HepG2 (cell line): ENCODE results near the gene MAP7D3. TPM values are rescaled to one million over a fixed set of nuclear protein-coding genes. Genes with fewer than 3 reads are reported as not detected.

Experiments used
- ATAC-seq: fragments of 200-7000 bp; cut with Tn5 transposase; 3 replicates; pipeline ENCODE4 v1.9.1; 2020; ENCODE audit warnings: mild to moderate bottlenecking, moderate library complexity
- BruUV-seq: library from RNA; stranded (reverse); fragments of 400-500 nt; replicated peaks from 2 replicates; lab custom pipeline; 2021; lab: Mats Ljungman, UMichigan
- CTCF ChIA-PET: fragments of 300-600 bp; formaldehyde crosslinking; extraction: SDS; loops from one replicate; lab custom pipeline; 2021; ENCODE audit warnings: low total read pairs, inconsistent platforms, low intra/inter-chr PET ratio; lab: Yijun Ruan, JAX
- POLR2A ChIA-PET: fragments of 350-600 bp; sonication (Branson Sonifier 250); formaldehyde crosslinking; loops from one replicate; lab custom pipeline; 2020; ENCODE audit warnings: antibody characterized with exemption, inconsistent platforms; lab: Yijun Ruan, JAX
- DNase-seq: peaks from one replicate; pipeline ENCODE4 v3.0.0-alpha.2; 2015; ENCODE audit warnings: low spot score
- FAIRE-seq: peaks from 3 replicates; lab custom pipeline; 2011; peaks lifted over from hg19 to GRCh38; lab: Jason Lieb, UNC
- H2AFZ ChIP-seq: one replicate; pipeline ENCODE4 v1.6.1; 2011; ENCODE audit warnings: low read length, inconsistent platforms
- H3K27ac ChIP-seq: fragments of 300-600 bp; 3 replicates; pipeline ENCODE4 v1.8.0; 2011; ENCODE audit warnings: mixed run types, mild to moderate bottlenecking, mixed read lengths, low read length, inconsistent platforms; ENCODE audit not compliant: insufficient read depth; ENCODE audit errors: extremely low read length
- H3K27me3 ChIP-seq, 2 experiments: fragments of 200-600 bp in 1 of 2; 2 replicates in 1 of 2; 3 replicates in 1 of 2; pipeline versions ENCODE4 v1.6.0 to v1.8.0; 2011; ENCODE audit warnings: low read length in 2 of 2, mild to moderate bottlenecking in 2 of 2, moderate library complexity in 2 of 2, inconsistent platforms in 1 of 2; ENCODE audit not compliant: insufficient read depth in 2 of 2, control insufficient read depth in 1 of 2
- H3K36me3 ChIP-seq, 2 experiments: fragments of 200-600 bp in 1 of 2; replicated peaks in 1 of 2; 2 replicates in 1 of 2; 3 replicates in 1 of 2; pipeline versions ENCODE4 v1.5.1 to v1.8.0; 2011; ENCODE audit warnings: low read length in 2 of 2, inconsistent platforms in 1 of 2; ENCODE audit not compliant: insufficient read depth in 2 of 2, control insufficient read depth in 1 of 2
- H3K4me1 ChIP-seq: 2 replicates; pipeline ENCODE4 v1.5.1; 2012; ENCODE audit warnings: low read length, inconsistent platforms; ENCODE audit not compliant: insufficient read depth
- H3K4me2 ChIP-seq: 2 replicates; pipeline ENCODE4 v1.6.0; 2011; ENCODE audit warnings: low read depth, low read length, inconsistent platforms
- H3K4me3 ChIP-seq, 3 experiments: fragments of 200-600 bp in 1 of 3; sonication (generic), shearing (Covaris generic) in 1 of 3; replicated peaks in 1 of 3; 2 replicates each; pipeline ENCODE4 v1.5.1; 2011 to 2016; ENCODE audit warnings: low read length in 3 of 3, inconsistent platforms in 2 of 3, low read depth in 2 of 3, mild to moderate bottlenecking in 2 of 3, control low read depth in 1 of 3, mixed read lengths in 1 of 3; ENCODE audit not compliant: insufficient read depth in 1 of 3
- H3K79me2 ChIP-seq: one replicate; pipeline ENCODE4 v1.6.1; 2011; ENCODE audit warnings: low read length, inconsistent platforms; ENCODE audit not compliant: insufficient read depth
- H3K9ac ChIP-seq: 2 replicates; pipeline ENCODE4 v1.6.0; 2011; ENCODE audit warnings: mild to moderate bottlenecking, low read depth, low read length, inconsistent platforms; ENCODE audit not compliant: insufficient read depth
- H3K9me3 ChIP-seq: 2 replicates; pipeline ENCODE4 v1.5.1; 2012; ENCODE audit warnings: mild to moderate bottlenecking, low read length
- H4K20me1 ChIP-seq: 2 replicates; pipeline ENCODE4 v1.6.0; 2011; ENCODE audit warnings: inconsistent platforms, mild to moderate bottlenecking, low read length, moderate library complexity; ENCODE audit not compliant: insufficient read depth
- FIP1L1 ChIP-seq: fragments of 200-400 bp; formaldehyde crosslinking; IDR thresholded peaks from 2 replicates; pipeline ENCODE4 v1.6.1; 2018; ENCODE audit warnings: low read depth, mild to moderate bottlenecking, low read length, moderate library complexity, borderline replicate concordance; ENCODE audit not compliant: insufficient read depth
- IRF2 ChIP-seq: IDR thresholded peaks from 2 replicates; pipeline ENCODE4 v1.6.1; 2018; ENCODE audit warnings: missing genetic modification reagents, missing compliant biosample characterization
- MXD4 ChIP-seq: IDR thresholded peaks from 2 replicates; pipeline ENCODE4 v1.6.1; 2016; ENCODE audit warnings: mild to moderate bottlenecking, missing biosample characterization, missing genetic modification reagents
- POLR2AphosphoS2 ChIP-seq: IDR thresholded peaks from 2 replicates; pipeline ENCODE4 v1.6.1; 2011; ENCODE audit warnings: low read depth, low read length, improper control_type of control experiment
- POLR2AphosphoS5 ChIP-seq: IDR thresholded peaks from 2 replicates; pipeline ENCODE4 v1.6.1; 2012; ENCODE audit warnings: low read depth, low read length
- SMAD3 ChIP-seq: sonication (generic); formaldehyde crosslinking; IDR thresholded peaks from 2 replicates; pipeline ENCODE4 v1.4.0; 2020; ENCODE audit warnings: missing genetic modification reagents
- YY1 ChIP-seq: IDR thresholded peaks from 2 replicates; pipeline ENCODE4 v1.6.1; 2011; ENCODE audit warnings: low read length, low read depth, moderate library complexity, mild to moderate bottlenecking; ENCODE audit not compliant: insufficient read depth, insufficient replicate concordance
- ZFP36L1 ChIP-seq: sonication (generic); formaldehyde crosslinking; IDR thresholded peaks from 2 replicates; pipeline ENCODE4 v1.8.0; 2022; ENCODE audit warnings: mild to moderate bottlenecking, missing genetic modification reagents, moderate library complexity
- ZNF383 ChIP-seq: sonication (generic); formaldehyde crosslinking; IDR thresholded peaks from 2 replicates; pipeline ENCODE4 v1.4.0; 2020; ENCODE audit warnings: missing genetic modification reagents, mild to moderate bottlenecking, borderline replicate concordance
- ZNF451 ChIP-seq: sonication (generic); formaldehyde crosslinking; IDR thresholded peaks from 2 replicates; pipeline ENCODE4 v1.5.0; 2020; ENCODE audit warnings: mild to moderate bottlenecking, missing genetic modification reagents
- ZNF556 ChIP-seq: sonication (generic); formaldehyde crosslinking; IDR thresholded peaks from 2 replicates; pipeline ENCODE4 v1.4.0; 2020; ENCODE audit warnings: mild to moderate bottlenecking, missing genetic modification reagents, borderline replicate concordance
- WGBS: methylation state at CpG from one replicate; pipeline ENCODE4 v1.1.6; 2017; ENCODE audit warnings: low lambda C conversion rate; 5-methylcytosine and 5-hydroxymethylcytosine counted together
- in situ Hi-C: cut with HindIII; loops from 2 replicates; pipeline ENCODE4 v1.10.0; 2017; ENCODE audit warnings: low pct_unique_long_range_greater_than_20kb; ENCODE audit not compliant: extremely low pct_ligation_motif_present
- intact Hi-C: fragments of 100-400 bp; cut with micrococcal nuclease; formaldehyde crosslinking; loops from one replicate; pipeline ENCODE4 v1.10.0; 2022; ENCODE audit not compliant: unreplicated experiment
- polyA plus RNA-seq, 8 experiments: library from polyadenylated mRNA; depleted of rRNA in 3 of 8; stranded (reverse) in 7 of 8; unstranded in 1 of 8; fragments of >200 nt; fragmentation: Illumina TruSeq in 4 of 8; extraction: Trizol in 4 of 8; gene quantifications; 2 replicates each; pipeline versions ENCODE4 v1.2.1 to v1.2.3, GENCODE V29; 2011 to 2016; ENCODE audit warnings: low read depth in 4 of 8, missing spikeins in 1 of 8, mixed read lengths in 1 of 8; ENCODE audit not compliant: insufficient read depth in 1 of 8
- total RNA-seq, 5 experiments: library from RNA; depleted of rRNA; stranded (reverse); fragments of >200 nt; fragmentation: Illumina TruSeq; extraction: Trizol; gene quantifications; 2 replicates each; pipeline ENCODE4 v1.2.3, GENCODE V29; 2016; ENCODE audit warnings: low read depth in 1 of 5
- TF ChIP-seq, protein P1 (sequence below): sonication (generic); formaldehyde crosslinking; IDR thresholded peaks from 2 replicates; pipeline ENCODE4 v1.4.0; 2020; ENCODE audit warnings: missing genetic modification reagents
- TF ChIP-seq, protein P2 (sequence below): sonication (generic); formaldehyde crosslinking; IDR thresholded peaks from 2 replicates; pipeline ENCODE4 v1.5.1; 2020; ENCODE audit warnings: mild to moderate bottlenecking, missing genetic modification reagents
- TF ChIP-seq, protein P3 (sequence below): sonication (generic); formaldehyde crosslinking; IDR thresholded peaks from 2 replicates; pipeline ENCODE4 v1.8.0; 2022; ENCODE audit warnings: missing genetic modification reagents, low read depth, mild to moderate bottlenecking, borderline replicate concordance

The MAP7D3 gene
- total and polyA plus RNA-seq, 2 of the 13 experiments (the other 11 are each of a cell fraction or from before 2014, with no cell fraction given): not detected

DNA sequence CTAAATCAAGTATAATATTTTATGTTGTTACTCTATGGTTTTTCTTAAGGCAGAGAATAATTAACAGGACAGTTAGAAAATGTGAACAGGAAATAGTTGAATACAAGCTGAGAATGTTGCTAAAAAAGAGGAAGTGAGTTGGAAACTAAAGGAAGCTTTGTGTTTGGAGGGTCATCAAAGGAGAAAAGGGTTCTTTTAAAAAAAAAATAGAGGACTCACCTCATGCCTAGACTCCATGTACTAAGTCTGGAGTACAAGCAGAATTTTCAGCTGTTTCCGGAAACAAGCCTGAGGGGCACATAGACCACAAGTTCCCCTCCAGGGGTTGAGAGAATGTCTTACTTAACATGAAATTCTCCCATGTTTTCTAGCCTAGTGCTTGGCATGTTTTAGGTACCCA is 20.1 kb upstream of the MAP7D3 start:
- Histone ChIP-seq H3K4me3 (no peak overlapping the region), H3K9me3 (no peaks in the 10 kb centered on the region), H3K27ac (no peak overlapping the region), H4K20me1 (no peaks in the 10 kb centered on the region), H3K27me3 (no peaks in the 10 kb centered on the region), H2AFZ (no peak overlapping the region), H3K79me2 (no peaks in the 10 kb centered on the region), H3K36me3 (no peaks in the 10 kb centered on the region), H3K9ac (no peak overlapping the region), H3K4me1 (no peaks in the 10 kb centered on the region), H3K4me2 (no peak overlapping the region)
- CTCF ChIA-PET: no interaction called here
- FAIRE-seq (no peak), ATAC-seq (no peak), DNase-seq (no peak)
- no TSS peak for BruUV-seq
- intact Hi-C loops: no loop called here
- 50% methylated on average over 1 of the region's 1 CpG for WGBS
- TF ChIP-seq ZNF451 (CRISPR knock-in tag) (no peak), ZFP36L1 (CRISPR knock-in tag) (no peak), MXD4 (CRISPR knock-in tag) (no peak), ZNF383 (CRISPR knock-in tag) (no peak), FIP1L1 (no peak), YY1 (no peak), ZNF556 (CRISPR knock-in tag) (no peak), IRF2 (no peak), POLR2AphosphoS5 (no peak), POLR2AphosphoS2 (no peak), SMAD3 (CRISPR knock-in tag) (no peak)
- TF ChIP-seq, protein P1, sequence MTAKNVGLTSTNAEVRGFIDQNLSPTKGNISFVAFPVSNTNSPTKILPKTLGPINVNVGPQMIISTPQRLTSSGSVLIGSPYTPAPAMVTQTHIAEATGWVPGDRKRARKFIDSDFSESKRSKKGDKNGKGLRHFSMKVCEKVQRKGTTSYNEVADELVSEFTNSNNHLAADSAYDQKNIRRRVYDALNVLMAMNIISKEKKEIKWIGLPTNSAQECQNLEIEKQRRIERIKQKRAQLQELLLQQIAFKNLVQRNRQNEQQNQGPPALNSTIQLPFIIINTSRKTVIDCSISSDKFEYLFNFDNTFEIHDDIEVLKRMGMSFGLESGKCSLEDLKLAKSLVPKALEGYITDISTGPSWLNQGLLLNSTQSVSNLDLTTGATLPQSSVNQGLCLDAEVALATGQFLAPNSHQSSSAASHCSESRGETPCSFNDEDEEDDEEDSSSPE (CRISPR knock-in tag): no peak
- TF ChIP-seq, protein P2, sequence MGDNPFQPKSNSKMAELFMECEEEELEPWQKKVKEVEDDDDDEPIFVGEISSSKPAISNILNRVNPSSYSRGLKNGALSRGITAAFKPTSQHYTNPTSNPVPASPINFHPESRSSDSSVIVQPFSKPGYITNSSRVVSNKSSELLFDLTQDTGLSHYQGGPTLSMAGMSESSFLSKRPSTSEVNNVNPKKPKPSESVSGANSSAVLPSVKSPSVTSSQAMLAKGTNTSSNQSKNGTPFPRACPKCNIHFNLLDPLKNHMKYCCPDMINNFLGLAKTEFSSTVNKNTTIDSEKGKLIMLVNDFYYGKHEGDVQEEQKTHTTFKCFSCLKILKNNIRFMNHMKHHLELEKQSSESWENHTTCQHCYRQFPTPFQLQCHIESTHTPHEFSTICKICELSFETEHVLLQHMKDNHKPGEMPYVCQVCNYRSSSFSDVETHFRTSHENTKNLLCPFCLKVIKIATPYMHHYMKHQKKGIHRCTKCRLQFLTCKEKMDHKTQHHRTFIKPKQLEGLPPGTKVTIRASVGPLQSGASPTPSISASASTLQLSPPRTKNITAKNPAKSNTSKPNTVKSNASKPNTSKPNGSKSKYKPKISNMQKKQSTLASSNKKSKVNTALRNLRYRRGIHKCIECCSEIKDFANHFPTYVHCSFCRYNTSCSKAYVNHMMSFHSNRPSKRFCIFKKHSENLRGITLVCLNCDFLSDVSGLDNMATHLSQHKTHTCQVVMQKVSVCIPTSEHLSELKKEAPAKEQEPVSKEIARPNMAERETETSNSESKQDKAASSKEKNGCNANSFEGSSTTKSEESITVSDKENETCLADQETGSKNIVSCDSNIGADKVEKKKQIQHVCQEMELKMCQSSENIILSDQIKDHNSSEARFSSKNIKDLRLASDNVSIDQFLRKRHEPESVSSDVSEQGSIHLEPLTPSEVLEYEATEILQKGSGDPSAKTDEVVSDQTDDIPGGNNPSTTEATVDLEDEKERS: no peak
- TF ChIP-seq, protein P3, sequence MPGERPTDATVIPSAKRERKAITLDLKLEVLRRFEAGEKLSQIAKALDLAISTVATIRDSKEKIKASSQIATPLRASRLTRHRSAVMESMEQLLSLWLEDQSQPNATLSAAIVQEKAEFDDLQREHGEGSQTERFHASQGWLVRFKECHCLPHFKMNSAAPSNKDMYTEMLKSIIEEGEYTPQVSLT (CRISPR knock-in tag): no peak
- POLR2A ChIA-PET: no interaction called here
- in situ Hi-C loops: no loop called here
